GM19452 (cell line): Measurements from ENCODE around the gene PLP2.

Experiments
- ATAC-seq: cut with Tn5 transposase; IDR thresholded peaks from one replicate; pipeline ENCODE4 v1.9.1; 2021; ENCODE audit not compliant: unreplicated experiment

The PLP2 gene

GRCh38 chrX:49208399-49208798 lies 36.7 kb downstream of the PLP2 start:
- no peak for ATAC-seq

- ATAC-seq: no peak
Measured at GRCh38 chrX:49209434-49210251, 37.9 kb downstream of the PLP2 start.

GRCh38 chrX:49210406-49210805 lies 38.7 kb downstream of the PLP2 start:
- ATAC-seq: no peak

GRCh38 chrX:49211074-49211473 lies 39.4 kb downstream of the PLP2 start:
- no peak for ATAC-seq

- no peak for ATAC-seq
Measured at GRCh38 chrX:49212209-49212608, 40.5 kb downstream of the PLP2 start.

- ATAC-seq: no peak
Measured at GRCh38 chrX:49212861-49213260, 41.2 kb downstream of the PLP2 start.

GRCh38 chrX:49214416-49214815 lies 42.7 kb downstream of the PLP2 start:
- no peak for ATAC-seq

- no peak for ATAC-seq
Measured at GRCh38 chrX:49214996-49215526, 43.4 kb downstream of the PLP2 start.

GRCh38 chrX:49220100-49220499 lies 48.4 kb downstream of the PLP2 start:
- no peak for ATAC-seq

- no peak for ATAC-seq
Measured at GRCh38 chrX:49221868-49222267, 50.2 kb downstream of the PLP2 start.
